Endometrial microvascular endothelial cells (primary cell): ENCODE data around the gene HUNK. TPM values are rescaled to one million over a fixed set of nuclear protein-coding genes. Genes with fewer than 3 reads are reported as not detected.
"Not testable (repeated sequence)": the region's sequence is repeated elsewhere in the genome, so short reads cannot be mapped to it uniquely, and the experiment has no call there.

Experiments
- in situ Hi-C: cut with HindIII; loops from 2 replicates; pipeline ENCODE4 v1.10.0; 2017; ENCODE audit warnings: low sequenced_read_pairs, low pct_unique_long_range_greater_than_20kb; ENCODE audit errors: inconsistent ontology term
- total RNA-seq: library from RNA; depleted of rRNA; stranded (reverse); fragments of >200 nt; gene quantifications from one replicate; pipeline ENCODE4 v1.2.3, GENCODE V29; 2015; ENCODE audit errors: inconsistent ontology term

HUNK gene
- total RNA-seq, 1 donor from 2014 or later = not detected

GRCh38 chr21:32015461-32016139 lies 142.8 kb downstream of the HUNK start:
- in situ Hi-C loops = no loop called here

GRCh38 chr21:32018381-32018780 lies 145.6 kb downstream of the HUNK start:
- in situ Hi-C loops = no loop called here

GRCh38 chr21:32020564-32020963 lies 147.7 kb downstream of the HUNK start:
- in situ Hi-C loops = no loop called here

GRCh38 chr21:32021319-32021994 lies 148.6 kb downstream of the HUNK start:
- in situ Hi-C loops = no loop called here

DNA sequence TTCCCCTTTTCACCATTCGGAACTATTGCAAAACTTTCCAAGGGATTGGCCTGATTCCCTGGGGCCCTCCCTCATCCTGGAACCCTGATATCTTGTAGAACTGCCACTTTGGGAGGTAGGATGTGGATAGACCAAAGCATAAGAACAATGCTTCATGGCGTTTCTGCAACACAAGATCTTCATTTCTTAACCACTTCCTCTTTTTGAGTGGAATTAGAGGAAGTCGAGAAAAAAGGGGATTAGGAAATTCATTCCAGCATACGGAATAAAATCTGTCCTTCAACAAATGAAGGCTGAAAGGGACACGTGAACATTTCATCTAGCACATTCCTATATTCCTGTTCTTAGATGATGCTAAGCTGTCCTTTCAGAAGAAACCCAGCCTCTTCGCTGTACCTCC lies 149.3 kb downstream of the HUNK start:
- in situ Hi-C loops = no loop called here

DNA sequence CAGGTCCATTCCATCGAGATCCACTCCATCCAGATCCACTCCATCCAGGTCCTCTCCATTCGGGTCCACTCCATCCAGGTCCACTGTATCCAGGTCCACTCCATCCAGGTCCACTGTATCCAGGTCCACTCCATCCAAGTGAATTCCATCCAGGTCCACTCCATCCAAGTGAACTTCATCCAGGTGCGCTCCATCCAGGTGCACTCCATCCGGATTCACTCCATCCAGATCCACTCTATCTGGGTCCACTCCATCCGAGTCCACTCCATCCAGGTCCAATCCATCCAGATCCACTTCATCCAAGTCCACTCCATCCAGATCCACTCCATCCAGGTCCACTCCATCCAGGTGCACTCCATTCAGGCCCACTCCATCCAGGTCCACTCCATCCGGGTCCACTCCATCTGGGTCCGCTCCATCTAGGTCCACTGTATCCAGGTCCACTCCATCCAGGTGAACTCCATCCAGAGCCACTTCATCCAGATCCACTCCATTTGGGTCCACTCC lies 157.4 kb downstream of the HUNK start:
- in situ Hi-C loops = no loop called here

DNA sequence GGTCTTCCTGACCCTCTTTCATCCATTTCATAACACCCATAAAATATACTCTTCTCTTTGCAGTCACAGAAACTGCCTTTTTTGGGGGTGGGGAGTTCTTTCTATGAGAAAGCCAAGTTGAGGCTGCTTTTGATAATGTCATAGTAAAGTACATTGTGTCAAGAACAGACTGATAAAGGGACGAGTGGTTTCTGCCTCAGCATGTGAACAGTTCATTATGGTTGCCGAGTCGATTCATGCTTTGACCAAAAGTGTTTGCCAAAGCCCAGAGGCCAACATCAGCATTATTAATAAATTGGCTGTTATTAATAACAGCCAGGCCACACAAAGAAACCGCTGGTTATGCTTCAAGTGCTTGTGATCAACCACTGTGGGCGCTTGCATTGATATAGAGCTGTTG lies 162.0 kb downstream of the HUNK start:
- in situ Hi-C loops = no loop called here

DNA sequence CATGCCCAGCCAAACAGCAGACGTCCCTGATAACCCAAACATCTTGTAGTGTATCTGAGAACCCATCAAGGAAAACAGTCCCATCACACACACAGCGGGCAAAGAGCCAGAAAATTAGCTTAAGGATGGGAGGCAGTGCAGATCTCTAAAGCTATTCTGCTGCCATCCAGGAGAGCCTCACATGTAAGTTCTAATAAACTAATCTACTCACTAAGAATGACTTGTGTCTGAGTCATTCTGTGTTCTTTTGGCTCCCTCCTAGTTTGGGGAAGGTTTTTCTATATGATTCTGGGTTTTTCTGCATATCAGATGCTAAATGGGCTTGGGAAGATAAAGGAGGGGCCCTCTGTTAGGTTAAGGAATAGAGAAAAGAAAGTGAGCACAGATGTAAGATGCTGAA lies 162.8 kb downstream of the HUNK start:
- in situ Hi-C loops = no loop called here

- in situ Hi-C loops = no loop called here
Measured at GRCh38 chr21:32036756-32037155, 163.9 kb downstream of the HUNK start.

- in situ Hi-C loops = not testable (repeated sequence)
Measured at GRCh38 chr21:32038751-32039150, 165.9 kb downstream of the HUNK start.

DNA sequence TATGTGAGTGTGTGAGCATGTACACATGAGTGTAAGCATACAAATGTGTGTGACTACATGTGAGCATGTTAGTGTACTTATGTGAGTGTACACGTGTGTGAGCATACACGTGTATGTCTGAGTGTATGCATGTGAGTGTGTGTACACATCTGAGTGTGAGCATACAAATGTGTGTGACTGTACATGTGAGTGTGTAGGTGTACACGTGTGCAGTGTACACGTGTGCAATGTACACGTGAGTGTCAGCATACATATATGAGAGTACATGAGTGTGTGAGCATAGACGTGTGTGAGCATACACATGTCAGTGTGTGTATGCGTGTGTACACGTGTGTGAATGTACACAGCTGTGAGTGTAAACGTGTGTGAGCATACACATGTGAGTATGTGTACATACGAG lies 170.6 kb downstream of the HUNK start:
- in situ Hi-C loops = no loop called here

DNA sequence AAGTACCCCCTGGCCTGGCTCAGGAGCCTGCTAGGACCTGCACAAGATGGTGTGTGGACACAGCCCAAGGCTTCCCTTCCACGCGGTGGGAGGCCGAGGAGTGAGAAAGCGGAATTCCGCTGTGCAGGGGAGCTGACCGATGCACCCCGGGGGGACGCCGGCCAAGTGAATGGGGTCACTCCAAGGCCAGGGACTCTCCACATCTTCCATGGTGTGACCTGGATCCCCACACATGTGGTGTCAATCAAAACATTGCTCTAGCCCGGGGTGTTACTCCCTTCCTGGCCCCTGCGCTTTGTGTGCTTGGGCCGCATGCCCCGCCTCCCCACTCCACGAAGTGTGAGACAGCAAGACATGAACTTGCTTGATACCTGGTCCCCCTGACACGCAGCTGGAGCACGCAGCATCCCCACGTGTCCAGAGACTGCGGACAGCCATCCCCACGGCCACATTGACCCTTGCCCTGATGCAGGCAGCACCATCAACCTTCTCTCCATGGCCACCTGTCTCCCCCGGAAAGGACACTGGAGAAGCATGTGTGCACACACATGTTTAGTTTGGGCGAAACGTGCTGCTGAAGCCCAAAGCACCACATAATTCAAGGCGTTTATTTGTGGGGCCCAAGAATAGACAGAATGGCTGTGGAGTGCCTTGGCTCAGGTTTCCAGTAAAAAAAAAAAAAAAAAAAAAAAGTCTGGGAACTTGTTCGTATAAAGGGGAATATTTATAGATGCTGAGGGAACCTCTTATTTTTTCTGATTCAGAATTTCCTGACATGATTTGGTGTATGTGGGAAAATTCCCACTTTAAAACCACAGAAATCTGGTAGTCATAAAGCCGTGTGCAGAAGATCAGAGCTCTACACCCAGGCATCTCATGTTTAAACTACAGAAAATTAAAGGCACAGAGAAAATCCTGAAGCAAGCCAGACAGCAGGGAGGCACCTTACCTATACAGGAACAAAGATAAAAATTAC lies 171.7 kb downstream of the HUNK start:
- in situ Hi-C loops = no loop called here

GRCh38 chr21:32046191-32046590 lies 173.4 kb downstream of the HUNK start:
- in situ Hi-C loops = no loop called here

GRCh38 chr21:32048353-32048752 lies 175.5 kb downstream of the HUNK start:
- in situ Hi-C loops = no loop called here

Other genes with a start within 250 kb of the HUNK start
- gene SOD1, start 213.3 kb upstream of the HUNK start, total RNA-seq = 216 TPM
- 12.7 TPM for gene SCAF4, start 140.9 kb upstream of the HUNK start, total RNA-seq